MCF 10A (cell line): ENCODE data around the gene SLC38A10. TPM values are rescaled to one million over a fixed set of nuclear protein-coding genes. Genes with fewer than 3 reads are reported as not detected.

Experiments
- BruUV-seq: library from RNA; stranded (reverse); fragments of 400-500 nt; replicated peaks from 2 replicates; lab custom pipeline; 2021; lab: Mats Ljungman, UMichigan
- CTCF ChIA-PET: fragments of 300-600 bp; sonication (Branson Sonifier 250); formaldehyde crosslinking; extraction: SDS; loops from one replicate; lab custom pipeline; 2021; ENCODE audit warnings: antibody characterized with exemption, inconsistent platforms; lab: Yijun Ruan, JAX
- POLR2A ChIA-PET: fragments of 300-600, 350-650 bp; sonication (Branson Sonifier 250); formaldehyde crosslinking; extraction: SDS; loops from one replicate; lab custom pipeline; 2020; ENCODE audit warnings: antibody characterized with exemption, inconsistent platforms; lab: Yijun Ruan, JAX
- DNase-seq: peaks from one replicate; pipeline ENCODE4 v3.0.0-alpha.2; 2018; ENCODE audit not compliant: unreplicated experiment
- H3K27ac Mint-ChIP-seq: one replicate; pipeline ENCODE4 v1.8.0; 2022; ENCODE audit warnings: mild to moderate bottlenecking, low read depth, mixed read lengths; ENCODE audit not compliant: unreplicated experiment
- H3K27me3 Mint-ChIP-seq: one replicate; pipeline ENCODE4 v1.8.0; 2022; ENCODE audit warnings: mixed read lengths; ENCODE audit not compliant: insufficient read depth, unreplicated experiment
- H3K36me3 Mint-ChIP-seq: one replicate; pipeline ENCODE4 v1.8.0; 2022; ENCODE audit warnings: mild to moderate bottlenecking, moderate library complexity, mixed read lengths; ENCODE audit not compliant: insufficient read depth, unreplicated experiment
- H3K4me1 Mint-ChIP-seq: one replicate; pipeline ENCODE4 v1.8.0; 2022; ENCODE audit warnings: mixed read lengths; ENCODE audit not compliant: insufficient read depth, unreplicated experiment
- H3K4me3 Mint-ChIP-seq: one replicate; pipeline ENCODE4 v1.8.0; 2022; ENCODE audit warnings: mild to moderate bottlenecking, moderate library complexity, mixed read lengths; ENCODE audit not compliant: unreplicated experiment
- H3K9me3 Mint-ChIP-seq: one replicate; pipeline ENCODE4 v1.8.0; 2022; ENCODE audit warnings: mixed read lengths; ENCODE audit not compliant: unreplicated experiment
- intact Hi-C: fragments of 100-400 bp; cut with micrococcal nuclease; formaldehyde crosslinking; loops from 2 replicates; pipeline ENCODE4 v1.14.1; 2022
- total RNA-seq: library from RNA; stranded (reverse); gene quantifications from 2 replicates; pipeline ENCODE4 v1.2.3, GENCODE V29; 2022
- TF ChIP-seq, protein P1 (sequence below): fragments of 200-600 bp; IDR thresholded peaks from one replicate; pipeline ENCODE4 v1.8.0; 2022; ENCODE audit warnings: antibody characterized with exemption, mild to moderate bottlenecking; ENCODE audit not compliant: unreplicated experiment

The SLC38A10 gene
- total RNA-seq, 1 experiment from 2014 or later = 98.2 TPM

- H3K27me3 Mint-ChIP-seq = no peaks in the 10 kb centered on the region
- POLR2A ChIA-PET = interaction anchor here (0.6 kb wide), 1 partner anchor 632 kb away, joined by 3 read pairs; no protein-coding TSS in a partner anchor
- BruUV-seq = no TSS peak
- CTCF ChIA-PET = no interaction called here
- TF ChIP-seq, protein P1, sequence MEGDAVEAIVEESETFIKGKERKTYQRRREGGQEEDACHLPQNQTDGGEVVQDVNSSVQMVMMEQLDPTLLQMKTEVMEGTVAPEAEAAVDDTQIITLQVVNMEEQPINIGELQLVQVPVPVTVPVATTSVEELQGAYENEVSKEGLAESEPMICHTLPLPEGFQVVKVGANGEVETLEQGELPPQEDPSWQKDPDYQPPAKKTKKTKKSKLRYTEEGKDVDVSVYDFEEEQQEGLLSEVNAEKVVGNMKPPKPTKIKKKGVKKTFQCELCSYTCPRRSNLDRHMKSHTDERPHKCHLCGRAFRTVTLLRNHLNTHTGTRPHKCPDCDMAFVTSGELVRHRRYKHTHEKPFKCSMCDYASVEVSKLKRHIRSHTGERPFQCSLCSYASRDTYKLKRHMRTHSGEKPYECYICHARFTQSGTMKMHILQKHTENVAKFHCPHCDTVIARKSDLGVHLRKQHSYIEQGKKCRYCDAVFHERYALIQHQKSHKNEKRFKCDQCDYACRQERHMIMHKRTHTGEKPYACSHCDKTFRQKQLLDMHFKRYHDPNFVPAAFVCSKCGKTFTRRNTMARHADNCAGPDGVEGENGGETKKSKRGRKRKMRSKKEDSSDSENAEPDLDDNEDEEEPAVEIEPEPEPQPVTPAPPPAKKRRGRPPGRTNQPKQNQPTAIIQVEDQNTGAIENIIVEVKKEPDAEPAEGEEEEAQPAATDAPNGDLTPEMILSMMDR = no peak
- H3K36me3 Mint-ChIP-seq = no peaks in the 10 kb centered on the region
- H3K4me1 Mint-ChIP-seq = peaks cover 12% of the 10 kb centered on the region
- peak overlapping the region; percentile 28 for H3K27ac Mint-ChIP-seq
- H3K4me3 Mint-ChIP-seq = peak overlapping the region; percentile 58
- peaks cover 7% of the 10 kb centered on the region for H3K9me3 Mint-ChIP-seq
- no peak for DNase-seq
- intact Hi-C loops = no loop called here
These were observed 71.4 kb downstream of the SLC38A10 start for GRCh38 chr17:81223762-81224130.

DNA sequence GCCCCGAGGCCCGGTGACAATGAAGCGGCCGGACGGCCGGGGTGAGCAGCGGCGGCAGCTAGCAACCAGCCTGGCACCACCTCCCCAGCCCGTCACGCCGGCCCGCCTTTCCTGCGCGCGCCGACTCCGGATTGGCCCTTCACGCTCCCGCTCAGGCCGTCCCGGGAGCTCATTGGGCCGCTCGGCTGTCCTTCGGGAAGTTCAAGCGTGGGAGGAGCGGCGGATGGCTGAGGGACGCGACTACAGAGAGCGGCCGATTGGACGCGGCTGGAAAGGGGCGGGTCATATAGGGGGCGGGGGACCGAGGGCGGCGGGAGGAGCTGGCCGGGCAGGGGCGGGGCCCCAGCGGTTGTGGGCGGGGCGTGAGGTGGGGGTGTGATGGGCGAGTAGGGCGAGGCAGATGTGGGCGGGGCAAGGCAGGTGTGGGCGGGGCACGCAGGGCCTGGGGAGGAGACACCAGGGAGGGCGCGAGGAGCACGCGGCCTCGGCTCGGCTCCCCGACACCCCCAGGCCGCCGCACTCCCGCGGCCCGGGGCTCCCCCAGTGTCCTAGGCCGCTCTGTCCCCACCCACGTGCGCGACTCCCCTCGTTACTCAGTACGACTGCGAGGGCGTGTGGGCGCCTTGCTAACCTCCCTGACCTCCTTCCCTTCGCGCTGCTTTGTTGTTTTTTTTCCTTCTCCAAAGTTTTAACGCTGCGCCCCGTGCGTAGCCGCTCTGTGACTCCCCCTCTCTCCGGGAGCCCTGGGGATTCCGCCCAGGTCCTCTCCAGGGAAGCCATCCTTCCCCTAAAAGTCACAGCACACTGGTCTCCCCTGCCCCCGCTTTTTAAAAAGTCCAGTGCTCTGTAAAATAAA is 72.0 kb downstream of the SLC38A10 start, which contains the start of gene CEP131:
CEP131 (minus strand) TSS at position 60 of the 856 bp plus-strand sequence. CDS start 2,909 bp downstream, outside the sequence.
- no TSS peak for BruUV-seq
- peak within 1 kb of the TSS; percentile 58 for H3K4me3 Mint-ChIP-seq
- H3K9me3 Mint-ChIP-seq = peaks cover 7% of the 10 kb centered on the region
- CTCF ChIA-PET = interaction anchor here (0.6 kb wide), 1 partner anchor 16 kb away, joined by 3 read pairs; the partner anchor contains the start of genes NDUFAF8 and TEPSIN
- TF ChIP-seq, protein P1 = no peak
- H3K36me3 Mint-ChIP-seq = no peaks in the 10 kb centered on the region
- no peaks in the 10 kb centered on the region for H3K27me3 Mint-ChIP-seq
- H3K27ac Mint-ChIP-seq = peak within 1 kb of the TSS; percentile 28
- H3K4me1 Mint-ChIP-seq = peaks cover 12% of the 10 kb centered on the region
- POLR2A ChIA-PET = interaction anchor here (0.6 to 1.4 kb wide), 11 partner anchors 12 to 769 kb away, joined by 3 to 15 read pairs (median 3); partner anchors contain the start of genes NDUFAF8 and TEPSIN
- intact Hi-C loops = no loop called here
- DNase-seq = peak; percentile 98

GRCh38 chr17:81222620-81222905 is 72.5 kb downstream of the SLC38A10 start:
- POLR2A ChIA-PET = interaction anchor here (0.6 to 1.4 kb wide), 10 partner anchors 12 to 768 kb away, joined by 3 to 15 read pairs (median 4); partner anchors contain the start of genes NDUFAF8 and TEPSIN
- H3K36me3 Mint-ChIP-seq = no peaks in the 10 kb centered on the region
- BruUV-seq = no TSS peak
- H3K4me1 Mint-ChIP-seq = peaks cover 12% of the 10 kb centered on the region
- H3K9me3 Mint-ChIP-seq = peaks cover 4% of the 10 kb centered on the region
- intact Hi-C loops = no loop called here
- TF ChIP-seq, protein P1 = no peak
- DNase-seq = no peak
- no peak overlapping the region for H3K27ac Mint-ChIP-seq
- H3K4me3 Mint-ChIP-seq = peak overlapping the region; percentile 58
- CTCF ChIA-PET = interaction anchor here (0.6 kb wide), 1 partner anchor 16 kb away, joined by 3 read pairs; the partner anchor contains the start of genes NDUFAF8 and TEPSIN
- H3K27me3 Mint-ChIP-seq = no peaks in the 10 kb centered on the region
